HepG2 (cell line): ENCODE results near the gene LANCL3. TPM values are rescaled to one million over a fixed set of nuclear protein-coding genes. Genes with fewer than 3 reads are reported as not detected.
"Not testable (repeated sequence)": the region's sequence is repeated elsewhere in the genome, so short reads cannot be mapped to it uniquely, and the experiment has no call there.

ENCODE experiments used
- ATAC-seq: fragments of 200-7000 bp; cut with Tn5 transposase; 3 replicates; pipeline ENCODE4 v1.9.1; 2020; ENCODE audit warnings: mild to moderate bottlenecking, moderate library complexity
- BruUV-seq: library from RNA; stranded (reverse); fragments of 400-500 nt; replicated peaks from 2 replicates; lab custom pipeline; 2021; lab: Mats Ljungman, UMichigan
- CTCF ChIA-PET: fragments of 300-600 bp; formaldehyde crosslinking; extraction: SDS; loops from one replicate; lab custom pipeline; 2021; ENCODE audit warnings: low total read pairs, inconsistent platforms, low intra/inter-chr PET ratio; lab: Yijun Ruan, JAX
- POLR2A ChIA-PET: fragments of 350-600 bp; sonication (Branson Sonifier 250); formaldehyde crosslinking; loops from one replicate; lab custom pipeline; 2020; ENCODE audit warnings: antibody characterized with exemption, inconsistent platforms; lab: Yijun Ruan, JAX
- DNase-seq: peaks from one replicate; pipeline ENCODE4 v3.0.0-alpha.2; 2015; ENCODE audit warnings: low spot score
- FAIRE-seq: peaks from 3 replicates; lab custom pipeline; 2011; peaks lifted over from hg19 to GRCh38; lab: Jason Lieb, UNC
- H2AFZ ChIP-seq: one replicate; pipeline ENCODE4 v1.6.1; 2011; ENCODE audit warnings: low read length, inconsistent platforms
- H3K27ac ChIP-seq: fragments of 300-600 bp; 3 replicates; pipeline ENCODE4 v1.8.0; 2011; ENCODE audit warnings: mixed run types, mild to moderate bottlenecking, mixed read lengths, low read length, inconsistent platforms; ENCODE audit not compliant: insufficient read depth; ENCODE audit errors: extremely low read length
- H3K27me3 ChIP-seq, 2 experiments: fragments of 200-600 bp in 1 of 2; 2 replicates in 1 of 2; 3 replicates in 1 of 2; pipeline versions ENCODE4 v1.6.0 to v1.8.0; 2011; ENCODE audit warnings: low read length in 2 of 2, mild to moderate bottlenecking in 2 of 2, moderate library complexity in 2 of 2, inconsistent platforms in 1 of 2; ENCODE audit not compliant: insufficient read depth in 2 of 2, control insufficient read depth in 1 of 2
- H3K36me3 ChIP-seq, 2 experiments: fragments of 200-600 bp in 1 of 2; replicated peaks in 1 of 2; 2 replicates in 1 of 2; 3 replicates in 1 of 2; pipeline versions ENCODE4 v1.5.1 to v1.8.0; 2011; ENCODE audit warnings: low read length in 2 of 2, inconsistent platforms in 1 of 2; ENCODE audit not compliant: insufficient read depth in 2 of 2, control insufficient read depth in 1 of 2
- H3K4me1 ChIP-seq: 2 replicates; pipeline ENCODE4 v1.5.1; 2012; ENCODE audit warnings: low read length, inconsistent platforms; ENCODE audit not compliant: insufficient read depth
- H3K4me2 ChIP-seq: 2 replicates; pipeline ENCODE4 v1.6.0; 2011; ENCODE audit warnings: low read depth, low read length, inconsistent platforms
- H3K4me3 ChIP-seq, 3 experiments: fragments of 200-600 bp in 1 of 3; sonication (generic), shearing (Covaris generic) in 1 of 3; replicated peaks in 1 of 3; 2 replicates each; pipeline ENCODE4 v1.5.1; 2011 to 2016; ENCODE audit warnings: low read length in 3 of 3, inconsistent platforms in 2 of 3, low read depth in 2 of 3, mild to moderate bottlenecking in 2 of 3, control low read depth in 1 of 3, mixed read lengths in 1 of 3; ENCODE audit not compliant: insufficient read depth in 1 of 3
- H3K79me2 ChIP-seq: one replicate; pipeline ENCODE4 v1.6.1; 2011; ENCODE audit warnings: low read length, inconsistent platforms; ENCODE audit not compliant: insufficient read depth
- H3K9ac ChIP-seq: 2 replicates; pipeline ENCODE4 v1.6.0; 2011; ENCODE audit warnings: mild to moderate bottlenecking, low read depth, low read length, inconsistent platforms; ENCODE audit not compliant: insufficient read depth
- H3K9me3 ChIP-seq: 2 replicates; pipeline ENCODE4 v1.5.1; 2012; ENCODE audit warnings: mild to moderate bottlenecking, low read length
- H4K20me1 ChIP-seq: 2 replicates; pipeline ENCODE4 v1.6.0; 2011; ENCODE audit warnings: inconsistent platforms, mild to moderate bottlenecking, low read length, moderate library complexity; ENCODE audit not compliant: insufficient read depth
- PRDM15 ChIP-seq: sonication (generic); formaldehyde crosslinking; IDR thresholded peaks from 2 replicates; pipeline ENCODE4 v1.4.0; 2020; ENCODE audit warnings: missing genetic modification reagents
- TCF7 ChIP-seq: sonication (generic); IDR thresholded peaks from 2 replicates; pipeline ENCODE4 v1.6.1; 2016; ENCODE audit warnings: antibody characterized with exemption, low read depth
- YEATS2 ChIP-seq: sonication (generic); formaldehyde crosslinking; IDR thresholded peaks from 2 replicates; pipeline ENCODE4 v1.4.0; 2020; ENCODE audit warnings: missing genetic modification reagents, borderline replicate concordance
- WGBS: methylation state at CpG from one replicate; pipeline ENCODE4 v1.1.6; 2017; ENCODE audit warnings: low lambda C conversion rate; 5-methylcytosine and 5-hydroxymethylcytosine counted together
- in situ Hi-C: cut with HindIII; loops from 2 replicates; pipeline ENCODE4 v1.10.0; 2017; ENCODE audit warnings: low pct_unique_long_range_greater_than_20kb; ENCODE audit not compliant: extremely low pct_ligation_motif_present
- intact Hi-C: fragments of 100-400 bp; cut with micrococcal nuclease; formaldehyde crosslinking; loops from one replicate; pipeline ENCODE4 v1.10.0; 2022; ENCODE audit not compliant: unreplicated experiment
- polyA plus RNA-seq, 8 experiments: library from polyadenylated mRNA; depleted of rRNA in 3 of 8; stranded (reverse) in 7 of 8; unstranded in 1 of 8; fragments of >200 nt; fragmentation: Illumina TruSeq in 4 of 8; extraction: Trizol in 4 of 8; gene quantifications; 2 replicates each; pipeline versions ENCODE4 v1.2.1 to v1.2.3, GENCODE V29; 2011 to 2016; ENCODE audit warnings: low read depth in 4 of 8, missing spikeins in 1 of 8, mixed read lengths in 1 of 8; ENCODE audit not compliant: insufficient read depth in 1 of 8
- total RNA-seq, 5 experiments: library from RNA; depleted of rRNA; stranded (reverse); fragments of >200 nt; fragmentation: Illumina TruSeq; extraction: Trizol; gene quantifications; 2 replicates each; pipeline ENCODE4 v1.2.3, GENCODE V29; 2016; ENCODE audit warnings: low read depth in 1 of 5
- TF ChIP-seq, protein P1 (sequence below): IDR thresholded peaks from 2 replicates; pipeline ENCODE4 v1.6.1; 2018; ENCODE audit warnings: missing genetic modification reagents, mild to moderate bottlenecking, missing compliant biosample characterization
- TF ChIP-seq, protein P2 (sequence below): sonication (generic); formaldehyde crosslinking; IDR thresholded peaks from 2 replicates; pipeline ENCODE4 v1.4.0; 2020; ENCODE audit warnings: mild to moderate bottlenecking, missing genetic modification reagents

The LANCL3 gene
- total and polyA plus RNA-seq, 2 of the 13 experiments (the other 11 are each of a cell fraction or from before 2014, with no cell fraction given), result not detected

- in situ Hi-C loops, result no loop called here
- Histone ChIP-seq H3K79me2 (no peaks in the 10 kb centered on the region), H3K4me3 (no peak overlapping the region), H2AFZ (no peak overlapping the region), H3K4me1 (no peaks in the 10 kb centered on the region), H3K36me3 (no peaks in the 10 kb centered on the region), H3K4me2 (no peak overlapping the region), H3K27ac (no peak overlapping the region), H3K9me3 (no peaks in the 10 kb centered on the region), H4K20me1 (no peaks in the 10 kb centered on the region), H3K27me3 (no peaks in the 10 kb centered on the region), H3K9ac (no peak overlapping the region)
- ATAC-seq, result no peak
- ChIA-PET POLR2A (no interaction called here), CTCF (no interaction called here)
- intact Hi-C loops, result no loop called here
- DNase-seq, result no peak
- TF ChIP-seq YEATS2 (CRISPR knock-in tag) (no peak), PRDM15 (CRISPR knock-in tag) (no peak), TCF7 (no peak)
- TF ChIP-seq, protein P1, sequence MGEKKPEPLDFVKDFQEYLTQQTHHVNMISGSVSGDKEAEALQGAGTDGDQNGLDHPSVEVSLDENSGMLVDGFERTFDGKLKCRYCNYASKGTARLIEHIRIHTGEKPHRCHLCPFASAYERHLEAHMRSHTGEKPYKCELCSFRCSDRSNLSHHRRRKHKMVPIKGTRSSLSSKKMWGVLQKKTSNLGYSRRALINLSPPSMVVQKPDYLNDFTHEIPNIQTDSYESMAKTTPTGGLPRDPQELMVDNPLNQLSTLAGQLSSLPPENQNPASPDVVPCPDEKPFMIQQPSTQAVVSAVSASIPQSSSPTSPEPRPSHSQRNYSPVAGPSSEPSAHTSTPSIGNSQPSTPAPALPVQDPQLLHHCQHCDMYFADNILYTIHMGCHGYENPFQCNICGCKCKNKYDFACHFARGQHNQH (CRISPR knock-in tag), result no peak
- TF ChIP-seq, protein P2, sequence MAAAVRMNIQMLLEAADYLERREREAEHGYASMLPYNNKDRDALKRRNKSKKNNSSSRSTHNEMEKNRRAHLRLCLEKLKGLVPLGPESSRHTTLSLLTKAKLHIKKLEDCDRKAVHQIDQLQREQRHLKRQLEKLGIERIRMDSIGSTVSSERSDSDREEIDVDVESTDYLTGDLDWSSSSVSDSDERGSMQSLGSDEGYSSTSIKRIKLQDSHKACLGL (CRISPR knock-in tag), result no peak
- BruUV-seq, result no TSS peak
- FAIRE-seq, result no peak
These were observed 74.8 kb downstream of the LANCL3 start for GRCh38 chrX:37646254-37646653.

DNA sequence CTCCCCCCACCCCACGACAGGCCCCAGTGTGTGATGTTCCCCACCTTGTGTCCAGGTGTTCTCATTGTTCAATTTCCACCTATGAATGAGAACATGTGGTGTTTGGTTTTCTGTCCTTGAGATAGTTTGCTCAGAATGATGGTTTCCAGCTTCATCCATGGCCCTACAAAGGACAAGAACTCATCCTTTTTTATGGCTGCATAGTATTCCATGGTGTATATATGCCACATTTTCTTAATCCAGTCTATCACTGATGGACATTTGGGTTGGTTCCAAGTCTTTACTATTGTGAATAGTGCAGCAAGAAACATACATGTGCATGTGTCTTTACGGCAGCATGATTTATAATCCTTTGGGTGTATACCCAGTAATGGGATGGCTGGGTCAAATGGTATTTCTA, 79.4 kb downstream of the LANCL3 start:
- DNase-seq, ATAC-seq, H3K9me3 ChIP-seq, H3K27ac ChIP-seq, H3K9ac ChIP-seq, H3K4me1 ChIP-seq, H2AFZ ChIP-seq, H3K4me2 ChIP-seq, H3K36me3 ChIP-seq, intact Hi-C loops, POLR2A ChIA-PET, H4K20me1 ChIP-seq, FAIRE-seq, H3K4me3 ChIP-seq, in situ Hi-C loops, BruUV-seq, H3K79me2 ChIP-seq, CTCF ChIA-PET, H3K27me3 ChIP-seq: not testable (repeated sequence)
- 0% methylated on average over 2 of the region's 2 CpGs for WGBS
